GM12878 (cell line): ENCODE data around the gene TNF.

Experiments used
- BACH1 ChIP-seq: fragments of 450-650 bp; IDR thresholded peaks from 2 replicates; pipeline ENCODE4 v1.6.1; 2017; ENCODE audit warnings: mild to moderate bottlenecking, borderline replicate concordance
- CTCF ChIP-seq, 3 experiments: IDR thresholded peaks in 2 of 3; conservative IDR thresholded peaks in 1 of 3; 2 replicates each; pipeline ENCODE4 v1.5.1; 2011; ENCODE audit warnings: low read depth in 3 of 3, low read length in 3 of 3, mild to moderate bottlenecking in 3 of 3, control low read depth in 2 of 3, moderate library complexity in 2 of 3, inconsistent platforms in 1 of 3, mixed read lengths in 1 of 3; ENCODE audit not compliant: control insufficient read depth in 2 of 3, insufficient read depth in 1 of 3; ENCODE audit errors: extremely low read depth in 1 of 3
- CUX1 ChIP-seq: IDR thresholded peaks from 2 replicates; pipeline ENCODE4 v1.6.1; 2012; ENCODE audit warnings: improper control_type of control experiment, low read depth, low read length; ENCODE audit not compliant: insufficient replicate concordance
- DPF2 ChIP-seq: fragments of 450-650 bp; IDR thresholded peaks from 2 replicates; pipeline ENCODE4 v1.6.1; 2017; ENCODE audit warnings: mild to moderate bottlenecking
- EGR1 ChIP-seq, 2 experiments: IDR thresholded peaks; 1 replicate in 1 of 2; 2 replicates in 1 of 2; pipeline ENCODE4 v1.6.1; 2011 to 2012; ENCODE audit warnings: low read depth in 2 of 2, low read length in 2 of 2, borderline replicate concordance in 1 of 2, mild to moderate bottlenecking in 1 of 2, moderate library complexity in 1 of 2
- NRF1 ChIP-seq: conservative IDR thresholded peaks from 2 replicates; pipeline ENCODE4 v1.6.1; 2011; ENCODE audit warnings: mild to moderate bottlenecking, low read depth, low read length, improper control_type of control experiment
- YY1 ChIP-seq: IDR thresholded peaks from 2 replicates; pipeline ENCODE4 v1.6.1; 2011; ENCODE audit warnings: low read depth, mild to moderate bottlenecking, low read length
- ZBTB33 ChIP-seq: fragments of 450-650 bp; IDR thresholded peaks from 2 replicates; pipeline ENCODE4 v1.6.1; 2017; ENCODE audit warnings: mild to moderate bottlenecking

- TF ChIP-seq YY1 (0 out of 2 replicates have a peak, but pooled peaks have one; percentile 22), ZBTB33 (no peak), EGR1 (IDR thresholded peaks at IDR 0.05; ENCODE audit: borderline replicate concordance in 1 of 2, low read depth in 2 of 2, low read length in 2 of 2) (no peak), BACH1 (no peak), NRF1 (no peak), CUX1 (no peak), CTCF (IDR thresholded peaks at IDR 0.05 in 2 of 3, conservative IDR thresholded peaks at IDR 0.05 in 1 of 3; ENCODE audit: control insufficient read depth in 2 of 3, extremely low read depth in 1 of 3, insufficient read depth in 1 of 3, low read depth in 3 of 3, low read length in 3 of 3) (peak; percentile 39 to 76 (median 67)), DPF2 (no peak)
Measured at GRCh38 chr6:31585491-31585890, 10.1 kb downstream of the TNF start.
